ENCODE results near the gene HELLS. TPM values are rescaled to one million over a fixed set of nuclear protein-coding genes. Genes with fewer than 3 reads are reported as not detected.
"Not testable (repeated sequence)": the region's sequence is repeated elsewhere in the genome, so short reads cannot be mapped to it uniquely, and the experiment has no call there.

Gene HELLS
- polyA plus RNA-seq, 1 donor, result 7.5 TPM

DNA sequence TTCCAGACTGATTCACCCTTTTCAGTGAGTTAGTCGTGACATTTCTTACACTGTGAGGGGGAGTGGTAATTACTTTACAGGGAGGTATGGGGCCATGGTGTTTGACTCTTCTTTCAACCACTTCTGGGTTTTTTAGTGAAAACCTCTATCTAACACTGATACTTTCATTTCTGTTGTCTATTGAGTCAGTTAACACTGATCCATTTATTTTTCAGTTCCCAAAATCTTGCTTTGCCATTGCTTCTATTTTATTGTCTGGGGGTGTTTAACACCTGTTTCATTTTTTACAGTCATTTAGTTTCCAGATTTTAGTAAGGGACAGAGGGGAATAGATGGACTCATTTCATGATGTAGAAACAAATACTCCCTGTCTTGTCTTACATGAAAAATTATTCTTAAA, 61.5 kb downstream of the HELLS start:
- DNase-seq (ENCODE audit: low read depth), result no peak

DNA sequence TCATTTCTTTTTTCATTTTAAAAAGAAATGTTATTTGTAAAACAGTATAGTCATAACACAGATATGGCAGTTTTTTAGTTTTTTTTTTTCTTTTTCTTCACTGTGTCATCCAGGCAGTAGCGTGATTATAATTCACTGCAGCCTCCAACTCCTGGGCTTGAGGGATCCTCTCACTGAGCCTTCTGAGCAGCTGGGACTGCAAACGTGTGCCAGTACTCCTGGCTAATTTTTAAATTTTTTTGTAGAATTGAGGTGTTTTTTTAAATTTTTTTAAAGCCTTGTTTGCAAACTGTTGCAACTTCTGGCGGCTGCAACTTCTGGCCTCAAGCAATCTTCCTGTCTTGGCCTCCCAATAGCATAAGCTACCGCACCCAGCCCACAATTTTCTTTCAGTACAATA, 63.0 kb downstream of the HELLS start:
- DNase-seq (ENCODE audit: low read depth), result no peak

DNA sequence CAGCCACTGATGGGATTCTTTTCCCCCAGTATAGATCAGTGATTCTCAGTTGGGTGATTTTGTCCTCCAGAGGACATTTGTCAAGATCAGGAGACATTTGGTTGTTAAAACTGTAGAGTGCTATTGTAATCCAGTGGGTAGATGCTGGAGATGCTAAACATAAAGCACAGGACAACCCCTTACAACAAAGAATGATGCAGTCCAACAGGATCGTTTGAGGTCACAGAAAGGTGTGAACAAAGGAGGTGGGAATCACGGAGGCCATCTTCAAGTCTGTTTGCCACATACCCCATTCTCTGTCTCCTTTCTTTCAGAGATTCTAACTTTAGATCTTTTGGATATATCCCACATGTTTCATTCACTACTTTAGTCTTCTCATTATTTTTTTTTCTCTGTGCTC, 69.0 kb downstream of the HELLS start:
- no peak for DNase-seq (ENCODE audit: low read depth)

DNA sequence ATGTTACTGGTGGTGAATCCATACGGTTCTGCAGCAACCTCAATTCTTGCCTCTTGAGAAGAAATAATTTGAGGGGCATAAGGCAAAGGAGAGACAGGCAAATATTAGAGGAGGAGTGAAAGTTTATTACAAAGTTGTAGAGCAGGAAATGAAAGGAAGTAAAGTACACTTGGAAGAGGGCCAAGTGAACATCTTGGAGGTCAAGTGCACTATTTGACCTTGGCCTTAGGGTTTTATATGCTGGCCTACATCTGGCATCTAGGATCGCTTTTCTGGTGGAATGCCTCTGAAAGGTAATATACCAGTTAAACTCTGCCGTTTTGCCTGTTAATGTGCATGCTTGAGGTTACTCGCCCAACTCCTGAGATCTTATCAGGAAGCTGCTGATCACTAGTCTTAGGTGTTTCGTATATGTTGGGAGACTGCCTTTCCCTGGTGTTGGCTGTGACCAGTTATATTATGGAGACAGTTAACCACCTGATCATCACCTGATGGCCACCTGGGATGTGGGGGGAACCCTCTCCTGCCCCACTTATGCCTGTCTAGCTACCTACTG, 71.9 kb downstream of the HELLS start:
- DNase-seq (ENCODE audit: low read depth), result no peak

DNA sequence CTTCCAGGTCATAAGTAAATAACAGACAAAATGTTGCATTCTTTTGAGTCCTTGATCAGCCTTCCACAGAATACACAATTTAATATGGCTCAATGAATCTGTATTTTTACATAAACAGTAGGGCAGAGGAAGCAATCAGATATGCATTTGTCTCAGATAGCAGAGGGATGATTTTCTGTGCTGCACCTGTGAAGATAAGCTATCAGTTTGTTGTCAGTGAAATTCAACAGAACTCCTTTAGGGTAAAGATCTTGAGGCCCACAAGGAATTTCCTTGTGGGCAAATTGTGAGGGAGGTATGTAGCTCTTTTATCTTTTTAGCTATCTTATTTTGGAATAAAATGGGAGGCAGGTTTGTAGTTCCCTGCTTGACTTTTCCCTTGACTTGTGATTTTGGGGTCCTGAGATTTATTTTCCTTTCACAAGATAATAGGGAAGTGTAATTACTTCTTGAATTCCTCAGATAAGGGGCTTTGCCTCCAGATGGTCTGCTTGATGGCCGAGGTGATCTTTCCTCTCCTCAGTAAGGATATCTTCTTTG, 77.1 kb downstream of the HELLS start:
- DNase-seq (ENCODE audit: low read depth), result no peak

GRCh38 chr10:94623572-94623971, 78.0 kb downstream of the HELLS start:
- DNase-seq (ENCODE audit: low read depth), result no peak

- DNase-seq (ENCODE audit: low read depth), result no peak
These were observed 80.9 kb downstream of the HELLS start for GRCh38 chr10:94626476-94626875.

DNA sequence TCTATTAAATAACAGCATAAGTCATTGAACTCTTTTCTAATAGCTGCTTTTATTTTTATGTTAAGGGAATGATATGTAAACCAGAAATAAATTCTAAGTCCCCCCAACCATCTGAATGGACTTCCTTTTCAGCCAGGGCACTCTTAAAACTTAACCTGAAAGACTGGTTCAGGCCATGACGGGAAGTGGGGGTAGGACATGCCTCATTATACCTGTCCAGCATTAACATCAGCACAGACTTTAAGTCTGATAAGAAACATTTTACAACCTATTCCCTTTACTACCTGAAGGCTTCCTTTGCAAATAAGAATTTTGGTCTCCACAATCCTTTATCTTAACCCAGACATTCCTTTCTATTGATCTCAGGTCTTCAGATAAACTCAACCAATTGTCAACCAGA, 81.9 kb downstream of the HELLS start:
- DNase-seq (ENCODE audit: low read depth), result no peak

GRCh38 chr10:94630017-94630688, 84.6 kb downstream of the HELLS start:
- no peak for DNase-seq (ENCODE audit: low read depth)

DNA sequence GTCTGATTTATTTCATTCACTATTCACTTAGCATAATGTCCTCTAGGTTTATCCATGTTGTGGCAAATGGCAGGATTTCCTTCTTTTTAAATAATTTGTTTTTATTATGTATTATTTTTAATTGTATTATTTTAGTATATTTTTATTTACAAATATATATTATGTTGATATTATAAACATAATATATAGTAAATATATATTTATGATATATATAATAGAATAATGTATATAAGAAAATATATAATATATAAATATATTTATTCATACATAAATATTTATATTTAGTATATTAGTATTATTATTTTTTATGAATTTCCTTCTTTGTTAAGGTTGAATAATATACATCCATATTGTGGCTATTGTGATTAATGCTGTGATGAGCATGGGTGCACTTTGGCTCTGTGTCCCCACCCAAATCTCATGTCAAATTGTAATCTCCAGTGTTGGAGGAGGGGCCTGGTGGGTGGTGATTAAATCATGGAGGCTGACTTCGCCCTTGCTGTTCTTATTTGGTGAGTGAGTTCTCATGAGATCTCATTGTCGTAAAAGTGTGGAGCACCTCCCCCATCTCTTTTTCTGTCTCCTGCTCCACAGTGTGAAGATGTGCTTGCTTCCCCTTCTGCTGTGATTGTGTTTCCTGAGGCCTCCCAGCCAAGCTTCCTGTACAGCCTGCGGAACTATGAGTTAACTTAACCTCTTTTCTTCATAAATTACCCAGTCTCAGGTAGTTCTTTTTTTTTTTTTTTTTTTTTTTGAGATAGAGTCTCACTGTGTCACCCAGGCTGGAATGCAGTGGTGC, 85.7 kb downstream of the HELLS start:
- no peak for DNase-seq (ENCODE audit: low read depth)

- DNase-seq (ENCODE audit: low read depth), result no peak
These were observed 87.4 kb downstream of the HELLS start for GRCh38 chr10:94632954-94633353.

DNA sequence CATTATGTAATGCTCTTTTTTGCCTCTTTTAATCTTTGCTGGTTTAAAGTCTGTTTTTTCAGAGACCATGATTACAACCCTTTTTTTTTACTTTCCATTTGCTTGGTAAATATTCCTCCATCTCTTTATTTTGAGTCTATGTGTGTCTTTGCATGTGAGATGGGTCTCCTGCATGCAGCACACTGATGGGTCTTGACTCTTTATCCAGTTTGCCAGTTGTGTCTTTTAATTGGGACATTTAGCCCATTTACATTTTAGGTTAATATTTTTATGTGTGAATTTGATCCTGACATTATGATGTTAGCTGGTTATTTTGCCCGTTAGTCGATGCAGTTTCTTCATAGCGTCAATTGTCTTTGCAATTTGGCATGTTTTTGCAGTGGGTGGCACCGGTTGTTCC, 92.5 kb downstream of the HELLS start:
- DNase-seq (ENCODE audit: low read depth), result not testable (repeated sequence)

GRCh38 chr10:94639902-94640301, 94.3 kb downstream of the HELLS start:
- DNase-seq (ENCODE audit: low read depth), result no peak

DNA sequence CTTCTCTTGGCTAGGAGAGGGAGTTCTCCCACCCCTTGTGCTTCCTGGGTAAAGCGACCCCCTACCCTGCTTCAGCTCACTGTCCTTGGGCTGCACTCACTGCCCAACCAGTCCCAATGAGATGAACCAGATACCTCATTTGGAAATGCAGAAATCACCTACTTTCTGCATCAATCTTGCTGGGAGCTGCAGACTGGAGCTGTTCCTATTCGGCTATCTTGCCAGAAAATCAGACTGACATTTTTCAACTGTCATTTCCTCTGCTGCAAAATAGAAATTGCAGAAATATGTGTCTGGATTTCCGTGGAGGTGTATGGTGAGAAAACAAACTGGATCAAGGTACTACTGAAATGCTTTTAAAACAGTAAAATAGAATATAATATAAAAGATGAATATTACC, 95.0 kb downstream of the HELLS start:
- DNase-seq (ENCODE audit: low read depth), result no peak

DNA sequence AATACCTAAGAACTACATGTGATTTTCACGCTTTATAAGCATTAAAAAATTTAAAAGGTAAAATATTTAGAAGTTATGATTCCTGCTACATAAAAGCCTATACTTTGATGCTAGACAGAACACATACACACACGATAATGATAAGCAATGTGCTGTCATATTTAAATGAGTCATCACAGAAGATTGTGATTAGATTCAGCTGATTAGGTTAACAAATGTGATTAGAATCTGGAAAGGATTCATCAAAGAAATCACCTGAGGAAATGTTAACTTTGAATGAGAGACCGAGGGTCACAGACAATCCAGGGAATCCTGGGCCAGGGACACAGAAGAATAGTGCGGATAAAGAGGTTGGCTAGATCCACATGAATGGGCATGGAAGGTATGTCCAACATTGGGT, 95.9 kb downstream of the HELLS start:
- DNase-seq (ENCODE audit: low read depth), result no peak

DNA sequence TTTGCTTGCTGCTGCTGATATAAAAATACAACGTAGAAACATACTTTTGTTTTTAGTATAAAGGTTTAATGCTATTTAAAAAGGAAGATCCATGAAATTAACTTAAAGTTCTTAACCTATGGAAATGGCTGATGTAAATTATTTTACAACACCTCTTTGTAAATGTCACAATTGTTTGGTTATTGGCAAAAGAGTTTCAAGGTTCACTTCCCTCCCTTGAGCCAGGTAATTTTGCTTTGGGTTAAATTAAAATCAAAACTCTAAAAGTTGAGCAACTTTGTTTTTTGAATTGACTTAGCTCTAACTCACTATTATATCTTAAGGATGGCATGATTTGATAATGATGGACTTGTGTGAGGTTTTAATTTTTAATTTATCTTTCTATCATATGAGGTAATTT, 98.8 kb downstream of the HELLS start:
- no peak for DNase-seq (ENCODE audit: low read depth)

- no peak for DNase-seq (ENCODE audit: low read depth)
These were observed 99.7 kb downstream of the HELLS start for GRCh38 chr10:94645285-94645684.

Other genes with a start within 250 kb of the HELLS start
- 14.7 TPM for gene NOC3L, start 182.8 kb upstream of the HELLS start, polyA plus RNA-seq (ENCODE audit: insufficient read length)
- gene TBC1D12, start 143.2 kb upstream of the HELLS start, polyA plus RNA-seq (ENCODE audit: insufficient read length), result 10.3 TPM
- gene CYP2C18, start 137.9 kb downstream of the HELLS start, polyA plus RNA-seq (ENCODE audit: insufficient read length), result not detected
- not detected for gene CYP2C19, start 216.9 kb downstream of the HELLS start, polyA plus RNA-seq (ENCODE audit: insufficient read length)